HCT116 (cell line): ENCODE results near the gene PWP2.

Experiments used
- CEBPB ChIP-seq: IDR thresholded peaks from 2 replicates; pipeline ENCODE4 v1.6.1; 2012; ENCODE audit warnings: low read depth
- CTCF ChIP-seq, 3 experiments: fragments of 200-600 bp in 1 of 3; sonication (generic) in 1 of 3; IDR thresholded peaks in 2 of 3; conservative IDR thresholded peaks in 1 of 3; 2 replicates each; pipeline ENCODE4 v1.5.1; 2012 to 2017; ENCODE audit warnings: low read depth in 2 of 3, low read length in 2 of 3, antibody characterized with exemption in 1 of 3, borderline replicate concordance in 1 of 3, control low read depth in 1 of 3, mild to moderate bottlenecking in 1 of 3, mixed read lengths in 1 of 3, mixed run types in 1 of 3, moderate library complexity in 1 of 3; ENCODE audit not compliant: insufficient read depth in 1 of 3
- ELF1 ChIP-seq: IDR thresholded peaks from 2 replicates; pipeline ENCODE4 v1.6.1; 2012; ENCODE audit warnings: low read depth, borderline replicate concordance
- EZH2 ChIP-seq: fragments of 200-600 bp; sonication (generic); IDR thresholded peaks from 2 replicates; pipeline ENCODE4 v1.6.1; 2017; ENCODE audit warnings: antibody characterized with exemption, mixed run types
- EZH2phosphoT487 ChIP-seq: fragments of 200-600 bp; IDR thresholded peaks from 2 replicates; pipeline ENCODE4 v1.6.1; 2018; ENCODE audit warnings: antibody characterized with exemption, borderline replicate concordance
- POLR2A ChIP-seq: IDR thresholded peaks from 2 replicates; pipeline ENCODE4 v1.7.0; 2011; ENCODE audit warnings: borderline replicate concordance; ENCODE audit not compliant: insufficient read depth, insufficient read length; ENCODE audit errors: extremely low read depth
- POLR2AphosphoS5 ChIP-seq: IDR thresholded peaks from 2 replicates; pipeline ENCODE4 v1.6.1; 2011; ENCODE audit warnings: mild to moderate bottlenecking, low read depth, low read length, moderate library complexity
- RAD21 ChIP-seq: IDR thresholded peaks from 2 replicates; pipeline ENCODE4 v1.6.1; 2012; ENCODE audit warnings: low read depth, mild to moderate bottlenecking
- REST ChIP-seq: IDR thresholded peaks from 2 replicates; pipeline ENCODE4 v1.6.1; 2012; ENCODE audit warnings: low read depth
- ZBTB33 ChIP-seq: IDR thresholded peaks from 2 replicates; pipeline ENCODE4 v1.6.1; 2011; ENCODE audit warnings: mild to moderate bottlenecking, low read length, moderate library complexity; ENCODE audit not compliant: insufficient replicate concordance; ENCODE audit errors: extremely low read depth

GRCh38 chr21:44078411-44078981 is 28.7 kb upstream of the PWP2 start:
- no peak for TF ChIP-seq CEBPB
- no peak for TF ChIP-seq CTCF (IDR thresholded peaks at IDR 0.05 in 2 of 3, conservative IDR thresholded peaks at IDR 0.05 in 1 of 3; ENCODE audit: borderline replicate concordance in 1 of 3, insufficient read depth in 1 of 3, low read depth in 2 of 3, low read length in 2 of 3)
- TF ChIP-seq POLR2A = no peak
- TF ChIP-seq POLR2AphosphoS5 = no peak
- no peak for TF ChIP-seq RAD21
- TF ChIP-seq ELF1 = no peak
- no peak for TF ChIP-seq REST
- TF ChIP-seq EZH2phosphoT487 = no peak
- no peak for TF ChIP-seq ZBTB33
- TF ChIP-seq EZH2 = no peak
